HepG2 (cell line): ENCODE data around the gene NISCH. TPM values are rescaled to one million over a fixed set of nuclear protein-coding genes. Genes with fewer than 3 reads are reported as not detected.
A peak's percentile ranks its signal among the peaks of the same experiment; 100 is the strongest.

Source experiments
- ATAC-seq: fragments of 200-7000 bp; cut with Tn5 transposase; 3 replicates; pipeline ENCODE4 v1.9.1; 2020; ENCODE audit warnings: mild to moderate bottlenecking, moderate library complexity
- BruUV-seq: library from RNA; stranded (reverse); fragments of 400-500 nt; replicated peaks from 2 replicates; lab custom pipeline; 2021; lab: Mats Ljungman, UMichigan
- CTCF ChIA-PET: fragments of 300-600 bp; formaldehyde crosslinking; extraction: SDS; loops from one replicate; lab custom pipeline; 2021; ENCODE audit warnings: low total read pairs, inconsistent platforms, low intra/inter-chr PET ratio; lab: Yijun Ruan, JAX
- POLR2A ChIA-PET: fragments of 350-600 bp; sonication (Branson Sonifier 250); formaldehyde crosslinking; loops from one replicate; lab custom pipeline; 2020; ENCODE audit warnings: antibody characterized with exemption, inconsistent platforms; lab: Yijun Ruan, JAX
- DNase-seq: peaks from one replicate; pipeline ENCODE4 v3.0.0-alpha.2; 2015; ENCODE audit warnings: low spot score
- FAIRE-seq: peaks from 3 replicates; lab custom pipeline; 2011; peaks lifted over from hg19 to GRCh38; lab: Jason Lieb, UNC
- H2AFZ ChIP-seq: one replicate; pipeline ENCODE4 v1.6.1; 2011; ENCODE audit warnings: low read length, inconsistent platforms
- H3K27ac ChIP-seq: fragments of 300-600 bp; 3 replicates; pipeline ENCODE4 v1.8.0; 2011; ENCODE audit warnings: mixed run types, mild to moderate bottlenecking, mixed read lengths, low read length, inconsistent platforms; ENCODE audit not compliant: insufficient read depth; ENCODE audit errors: extremely low read length
- H3K27me3 ChIP-seq, 2 experiments: fragments of 200-600 bp in 1 of 2; 2 replicates in 1 of 2; 3 replicates in 1 of 2; pipeline versions ENCODE4 v1.6.0 to v1.8.0; 2011; ENCODE audit warnings: low read length in 2 of 2, mild to moderate bottlenecking in 2 of 2, moderate library complexity in 2 of 2, inconsistent platforms in 1 of 2; ENCODE audit not compliant: insufficient read depth in 2 of 2, control insufficient read depth in 1 of 2
- H3K36me3 ChIP-seq, 2 experiments: fragments of 200-600 bp in 1 of 2; replicated peaks in 1 of 2; 2 replicates in 1 of 2; 3 replicates in 1 of 2; pipeline versions ENCODE4 v1.5.1 to v1.8.0; 2011; ENCODE audit warnings: low read length in 2 of 2, inconsistent platforms in 1 of 2; ENCODE audit not compliant: insufficient read depth in 2 of 2, control insufficient read depth in 1 of 2
- H3K4me1 ChIP-seq: 2 replicates; pipeline ENCODE4 v1.5.1; 2012; ENCODE audit warnings: low read length, inconsistent platforms; ENCODE audit not compliant: insufficient read depth
- H3K4me2 ChIP-seq: 2 replicates; pipeline ENCODE4 v1.6.0; 2011; ENCODE audit warnings: low read depth, low read length, inconsistent platforms
- H3K4me3 ChIP-seq, 3 experiments: fragments of 200-600 bp in 1 of 3; sonication (generic), shearing (Covaris generic) in 1 of 3; replicated peaks in 1 of 3; 2 replicates each; pipeline ENCODE4 v1.5.1; 2011 to 2016; ENCODE audit warnings: low read length in 3 of 3, inconsistent platforms in 2 of 3, low read depth in 2 of 3, mild to moderate bottlenecking in 2 of 3, control low read depth in 1 of 3, mixed read lengths in 1 of 3; ENCODE audit not compliant: insufficient read depth in 1 of 3
- H3K79me2 ChIP-seq: one replicate; pipeline ENCODE4 v1.6.1; 2011; ENCODE audit warnings: low read length, inconsistent platforms; ENCODE audit not compliant: insufficient read depth
- H3K9ac ChIP-seq: 2 replicates; pipeline ENCODE4 v1.6.0; 2011; ENCODE audit warnings: mild to moderate bottlenecking, low read depth, low read length, inconsistent platforms; ENCODE audit not compliant: insufficient read depth
- H3K9me3 ChIP-seq: 2 replicates; pipeline ENCODE4 v1.5.1; 2012; ENCODE audit warnings: mild to moderate bottlenecking, low read length
- H4K20me1 ChIP-seq: 2 replicates; pipeline ENCODE4 v1.6.0; 2011; ENCODE audit warnings: inconsistent platforms, mild to moderate bottlenecking, low read length, moderate library complexity; ENCODE audit not compliant: insufficient read depth
- MTA3 ChIP-seq: sonication (generic); formaldehyde crosslinking; IDR thresholded peaks from 2 replicates; pipeline ENCODE4 v1.4.0; 2020; ENCODE audit warnings: missing genetic modification reagents
- POLR2A ChIP-seq, 2 experiments: IDR thresholded peaks; 2 replicates each; pipeline ENCODE4 v1.6.1; 2011; ENCODE audit warnings: low read depth in 2 of 2, low read length in 2 of 2, mild to moderate bottlenecking in 1 of 2, moderate library complexity in 1 of 2; ENCODE audit not compliant: insufficient read depth in 1 of 2
- ZFP37 ChIP-seq: sonication (generic); formaldehyde crosslinking; IDR thresholded peaks from 2 replicates; pipeline ENCODE4 v1.4.0; 2020; ENCODE audit warnings: missing genetic modification reagents, borderline replicate concordance
- ZNF124 ChIP-seq: sonication (generic); formaldehyde crosslinking; IDR thresholded peaks from 2 replicates; pipeline ENCODE4 v1.4.0; 2020; ENCODE audit warnings: missing genetic modification reagents
- ZNF431 ChIP-seq: sonication (generic); formaldehyde crosslinking; IDR thresholded peaks from 2 replicates; pipeline ENCODE4 v1.9.0; 2022; ENCODE audit warnings: missing genetic modification reagents, low read depth, mild to moderate bottlenecking, borderline replicate concordance
- ZNF644 ChIP-seq: IDR thresholded peaks from 2 replicates; pipeline ENCODE4 v1.6.1; 2016; ENCODE audit warnings: low read depth
- ZNF782 ChIP-seq: sonication (generic); formaldehyde crosslinking; IDR thresholded peaks from 2 replicates; pipeline ENCODE4 v1.4.0; 2020; ENCODE audit warnings: missing genetic modification reagents, mild to moderate bottlenecking, borderline replicate concordance
- WGBS: methylation state at CpG from one replicate; pipeline ENCODE4 v1.1.6; 2017; ENCODE audit warnings: low lambda C conversion rate; 5-methylcytosine and 5-hydroxymethylcytosine counted together
- in situ Hi-C: cut with HindIII; loops from 2 replicates; pipeline ENCODE4 v1.10.0; 2017; ENCODE audit warnings: low pct_unique_long_range_greater_than_20kb; ENCODE audit not compliant: extremely low pct_ligation_motif_present
- intact Hi-C: fragments of 100-400 bp; cut with micrococcal nuclease; formaldehyde crosslinking; loops from one replicate; pipeline ENCODE4 v1.10.0; 2022; ENCODE audit not compliant: unreplicated experiment
- polyA plus RNA-seq, 8 experiments: library from polyadenylated mRNA; depleted of rRNA in 3 of 8; stranded (reverse) in 7 of 8; unstranded in 1 of 8; fragments of >200 nt; fragmentation: Illumina TruSeq in 4 of 8; extraction: Trizol in 4 of 8; gene quantifications; 2 replicates each; pipeline versions ENCODE4 v1.2.1 to v1.2.3, GENCODE V29; 2011 to 2016; ENCODE audit warnings: low read depth in 4 of 8, missing spikeins in 1 of 8, mixed read lengths in 1 of 8; ENCODE audit not compliant: insufficient read depth in 1 of 8
- total RNA-seq, 5 experiments: library from RNA; depleted of rRNA; stranded (reverse); fragments of >200 nt; fragmentation: Illumina TruSeq; extraction: Trizol; gene quantifications; 2 replicates each; pipeline ENCODE4 v1.2.3, GENCODE V29; 2016; ENCODE audit warnings: low read depth in 1 of 5
- TF ChIP-seq, protein P1 (sequence below): sonication (generic); formaldehyde crosslinking; IDR thresholded peaks from 2 replicates; pipeline ENCODE4 v1.4.0; 2020; ENCODE audit warnings: missing genetic modification reagents
- TF ChIP-seq, protein P2 (sequence below): IDR thresholded peaks from 2 replicates; pipeline ENCODE4 v1.6.1; 2016; ENCODE audit warnings: missing genetic modification reagents, missing compliant biosample characterization

Gene NISCH
- total and polyA plus RNA-seq, 2 of the 13 experiments (the other 11 are each of a cell fraction or from before 2014, with no cell fraction given), result 27.0 to 47.6 TPM

DNA sequence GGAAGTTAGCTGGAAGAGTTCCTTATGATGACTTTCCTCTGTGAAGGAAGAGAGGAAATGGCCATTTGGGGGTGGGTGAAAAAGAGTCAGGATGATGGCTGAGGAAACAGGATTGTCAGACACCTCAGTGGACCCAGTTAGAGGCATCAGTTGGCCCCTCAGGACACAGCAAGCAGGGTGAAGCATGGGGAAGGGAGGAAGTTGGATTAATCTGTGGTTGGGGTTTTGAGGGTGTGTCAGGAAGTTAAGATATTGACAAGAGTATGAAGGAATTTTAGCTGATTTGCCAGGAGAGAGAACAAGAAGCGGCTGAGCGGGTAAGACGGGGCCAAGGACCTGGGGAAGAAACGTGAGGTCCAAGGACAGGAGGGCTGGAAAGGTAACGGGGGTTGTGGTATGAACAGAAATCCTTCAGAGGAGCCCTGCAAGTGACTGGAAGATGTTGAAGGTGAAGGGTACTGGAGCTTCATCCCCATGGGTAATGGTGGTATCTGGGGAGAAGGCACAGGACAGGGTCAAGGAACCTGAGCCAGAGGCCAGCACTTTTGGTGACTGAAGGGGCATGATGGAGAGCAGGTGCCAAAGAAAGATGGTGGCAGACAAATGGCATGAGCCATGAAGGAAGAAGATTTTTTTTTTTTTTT is 83.7 kb downstream of the NISCH start:
- intact Hi-C loops, result no loop called here
- ATAC-seq (no peak), DNase-seq (no peak), FAIRE-seq (no peak)
- H3K4me2 ChIP-seq, result peak overlapping the region; percentile 43
- peaks cover 12% of the 10 kb centered on the region for H4K20me1 ChIP-seq
- H3K4me1 ChIP-seq, result peaks cover 50% of the 10 kb centered on the region
- no peaks in the 10 kb centered on the region; a peak in 1 of 5 replicates for H3K27me3 ChIP-seq
- H3K9ac ChIP-seq, result no peak overlapping the region
- peaks cover 37% of the 10 kb centered on the region for H3K79me2 ChIP-seq
- WGBS, result 98% methylated on average over 5 of the region's 5 CpGs
- in situ Hi-C loops, result no loop called here
- no peak overlapping the region for H3K4me3 ChIP-seq
- TF ChIP-seq POLR2A (IDR thresholded peaks at IDR 0.05; ENCODE audit: insufficient read depth in 1 of 2, low read depth in 2 of 2, low read length in 2 of 2) (0 out of 4 replicates have a peak, but pooled peaks of 1 of the 2 experiments have one; percentile 29), MTA3 (CRISPR knock-in tag) (no peak), ZNF124 (CRISPR knock-in tag) (no peak), ZNF644 (CRISPR knock-in tag) (no peak), ZNF782 (no peak), ZFP37 (CRISPR knock-in tag) (no peak), ZNF431 (CRISPR knock-in tag) (no peak)
- TF ChIP-seq, protein P1, sequence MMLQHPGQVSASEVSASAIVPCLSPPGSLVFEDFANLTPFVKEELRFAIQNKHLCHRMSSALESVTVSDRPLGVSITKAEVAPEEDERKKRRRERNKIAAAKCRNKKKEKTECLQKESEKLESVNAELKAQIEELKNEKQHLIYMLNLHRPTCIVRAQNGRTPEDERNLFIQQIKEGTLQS (CRISPR knock-in tag), result no peak
- TF ChIP-seq, protein P2, sequence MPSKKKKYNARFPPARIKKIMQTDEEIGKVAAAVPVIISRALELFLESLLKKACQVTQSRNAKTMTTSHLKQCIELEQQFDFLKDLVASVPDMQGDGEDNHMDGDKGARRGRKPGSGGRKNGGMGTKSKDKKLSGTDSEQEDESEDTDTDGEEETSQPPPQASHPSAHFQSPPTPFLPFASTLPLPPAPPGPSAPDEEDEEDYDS, result no peak
- BruUV-seq, result no TSS peak
- no peak overlapping the region for H3K27ac ChIP-seq
- H3K36me3 ChIP-seq, result peaks cover 0 to 18% of the 10 kb centered on the region in 2 experiments; a peak in 3 of 5 replicates
- ChIA-PET POLR2A (interaction anchor here (0.7 kb wide), 1 partner anchor 809 kb away, joined by 3 read pairs; no protein-coding TSS in a partner anchor), CTCF (no interaction called here)
- no peaks in the 10 kb centered on the region for H3K9me3 ChIP-seq
- no peak overlapping the region for H2AFZ ChIP-seq
